K562 (cell line): ENCODE results near the gene CCDC33. TPM values are rescaled to one million over a fixed set of nuclear protein-coding genes. Genes with fewer than 3 reads are reported as not detected.
A peak's percentile ranks its signal among the peaks of the same experiment; 100 is the strongest.

Experiments used
- ATAC-seq: fragments of 200-7000 bp; cut with Tn5 transposase; 3 replicates; pipeline ENCODE4 v1.9.1; 2020; ENCODE audit warnings: moderate library complexity
- BruUV-seq: library from RNA; stranded (reverse); fragments of 400-500 nt; replicated peaks from 2 replicates; lab custom pipeline; 2021; lab: Mats Ljungman, UMichigan
- CTCF ChIA-PET: fragments of 300-600 bp; formaldehyde crosslinking; extraction: SDS; loops from one replicate; lab custom pipeline; 2021; ENCODE audit warnings: low intra/inter-chr PET ratio; lab: Yijun Ruan, JAX
- POLR2A ChIA-PET: fragments of 300-600, 350-650 bp; sonication (Branson Sonifier 250); formaldehyde crosslinking; extraction: SDS; loops from one replicate; lab custom pipeline; 2021; ENCODE audit warnings: antibody characterized with exemption, inconsistent platforms; lab: Yijun Ruan, JAX
- DNase-seq, 4 experiments: peaks; one replicate each; pipeline versions ENCODE4 v3.0.0 to v3.0.0-alpha.2; 2011 to 2018; ENCODE audit warnings: low spot score in 3 of 4, mixed read lengths in 3 of 4; ENCODE audit errors: extremely low read depth in 1 of 4
- FAIRE-seq: peaks from 2 replicates; lab custom pipeline; 2011; peaks lifted over from hg19 to GRCh38; lab: Jason Lieb, UNC
- H2AFZ ChIP-seq: 2 replicates; pipeline ENCODE4 v1.6.0; 2011; ENCODE audit warnings: low read depth, low read length, control low read depth, inconsistent platforms
- H3K27ac ChIP-seq: fragments of 200-600 bp; 3 replicates; pipeline ENCODE4 v1.8.0; 2011; ENCODE audit warnings: low read depth, mild to moderate bottlenecking, control low read depth, inconsistent platforms, low read length, moderate library complexity, mixed read lengths; ENCODE audit errors: extremely low read depth
- H3K27me3 ChIP-seq, 2 experiments: fragments of 300-600 bp in 1 of 2; 2 replicates in 1 of 2; 3 replicates in 1 of 2; pipeline versions ENCODE4 v1.6.0 to v1.8.0; 2011; ENCODE audit warnings: inconsistent platforms in 2 of 2, low read length in 2 of 2, mild to moderate bottlenecking in 1 of 2, mixed read lengths in 1 of 2, moderate library complexity in 1 of 2; ENCODE audit not compliant: control insufficient read depth in 2 of 2, insufficient read depth in 2 of 2
- H3K36me3 ChIP-seq: fragments of 300-600 bp; 3 replicates; pipeline ENCODE4 v1.8.0; 2011; ENCODE audit warnings: mild to moderate bottlenecking, low read length, inconsistent platforms; ENCODE audit not compliant: control insufficient read depth, insufficient read depth
- H3K4me1 ChIP-seq, 2 experiments: fragments of 200-600 bp in 1 of 2; replicated peaks in 1 of 2; 2 replicates in 1 of 2; 3 replicates in 1 of 2; pipeline versions ENCODE4 v1.5.1 to v1.8.0; 2011; ENCODE audit warnings: inconsistent platforms in 2 of 2, low read length in 2 of 2, mild to moderate bottlenecking in 1 of 2, mixed read lengths in 1 of 2, moderate library complexity in 1 of 2; ENCODE audit not compliant: control insufficient read depth in 2 of 2, insufficient read depth in 2 of 2
- H3K4me2 ChIP-seq: 2 replicates; pipeline ENCODE4 v1.6.1; 2011; ENCODE audit warnings: low read length, control low read depth, inconsistent platforms, mixed read lengths; ENCODE audit not compliant: insufficient read depth
- H3K4me3 ChIP-seq: fragments of 200-600 bp; sonication (generic), shearing (Covaris generic); 2 replicates; pipeline ENCODE4 v1.5.1; 2016; ENCODE audit warnings: control low read depth, inconsistent platforms
- H3K79me2 ChIP-seq: fragments of 200-600 bp; 3 replicates; pipeline ENCODE4 v1.8.0; 2011; ENCODE audit warnings: low read length, inconsistent platforms; ENCODE audit not compliant: control insufficient read depth, insufficient read depth
- H3K9ac ChIP-seq, 2 experiments: 2 replicates each; pipeline versions ENCODE4 v1.6.0 to v1.6.1; 2011; ENCODE audit warnings: low read depth in 2 of 2, low read length in 2 of 2, control low read depth in 1 of 2, inconsistent platforms in 1 of 2, mild to moderate bottlenecking in 1 of 2, mixed read lengths in 1 of 2; ENCODE audit not compliant: insufficient read depth in 1 of 2
- H3K9me1 ChIP-seq: one replicate; pipeline ENCODE4 v1.6.0; 2011; ENCODE audit warnings: inconsistent platforms, mild to moderate bottlenecking, low read length, moderate library complexity; ENCODE audit not compliant: control insufficient read depth, insufficient read depth
- H3K9me3 ChIP-seq: replicated peaks from 2 replicates; pipeline ENCODE4 v1.5.1; 2011; ENCODE audit warnings: low read depth, low read length, inconsistent platforms; ENCODE audit not compliant: control insufficient read depth, insufficient read depth
- H4K20me1 ChIP-seq: replicated peaks from 2 replicates; pipeline ENCODE4 v1.6.1; 2011; ENCODE audit warnings: low read length, inconsistent platforms, mixed read lengths; ENCODE audit not compliant: control insufficient read depth, insufficient read depth
- BACH1 ChIP-seq: fragments of 200-800 bp; sonication (Bioruptor generic); IDR thresholded peaks from 2 replicates; pipeline ENCODE4 v1.6.1; 2016; ENCODE audit warnings: missing genetic modification characterization, missing compliant biosample characterization
- BCOR ChIP-seq: fragments of 450-650 bp; IDR thresholded peaks from 2 replicates; pipeline ENCODE4 v1.6.1; 2016
- CEBPB ChIP-seq: fragments of 450-650 bp; IDR thresholded peaks from 2 replicates; pipeline ENCODE4 v1.6.1; 2016; ENCODE audit warnings: missing genetic modification characterization, missing compliant biosample characterization
- CEBPG ChIP-seq, 3 experiments: fragments of 200-800 bp in 1 of 3; sonication (Bioruptor generic) in 1 of 3; sonication (generic) in 1 of 3; formaldehyde crosslinking in 1 of 3; IDR thresholded peaks in 2 of 3; conservative IDR thresholded peaks in 1 of 3; 2 replicates each; pipeline versions ENCODE4 v1.6.1 to v1.8.0; 2016 to 2022; ENCODE audit warnings: missing compliant biosample characterization in 2 of 3, missing genetic modification characterization in 2 of 3, mild to moderate bottlenecking in 1 of 3, missing genetic modification reagents in 1 of 3
- ETV1 ChIP-seq: fragments of 450-650 bp; conservative IDR thresholded peaks from 2 replicates; pipeline ENCODE4 v1.6.1; 2016; ENCODE audit warnings: missing genetic modification characterization, control low read depth, low read depth, missing compliant biosample characterization
- ETV6 ChIP-seq, 3 experiments: fragments of 150-350 bp in 1 of 3; sonication (generic) in 1 of 3; formaldehyde crosslinking in 1 of 3; IDR thresholded peaks; 2 replicates each; pipeline versions ENCODE4 v1.6.1 to v1.8.0; 2014 to 2022; ENCODE audit warnings: borderline replicate concordance in 2 of 3, low read depth in 2 of 3, antibody characterized with exemption in 1 of 3, low read length in 1 of 3, mild to moderate bottlenecking in 1 of 3, missing genetic modification reagents in 1 of 3
- RBM25 ChIP-seq: fragments of 200-400 bp; formaldehyde crosslinking; IDR thresholded peaks from 2 replicates; pipeline ENCODE4 v1.6.1; 2018; ENCODE audit warnings: low read length, low read depth, moderate library complexity; ENCODE audit not compliant: severe bottlenecking
- WGBS: fragments of 100-300 bp; shearing (Covaris generic); methylation state at CpG from one replicate; pipeline ENCODE4 v1.1.6; 2016; ENCODE audit warnings: low coverage, mixed read lengths; ENCODE audit not compliant: insufficient coverage; ENCODE audit errors: missing lambda C conversion rate; 5-methylcytosine and 5-hydroxymethylcytosine counted together
- in situ Hi-C: fragments of 300-500 bp; cut with MboI; formaldehyde crosslinking; loops from 4 replicates; pipeline ENCODE4 v1.15.0; 2018; ENCODE audit warnings: inconsistent platforms, mixed read lengths
- intact Hi-C: fragments of 100-400 bp; cut with micrococcal nuclease; formaldehyde crosslinking; loops from 2 replicates; pipeline ENCODE4 v1.14.2; 2022
- polyA plus RNA-seq, 8 experiments: library from polyadenylated mRNA; depleted of rRNA in 4 of 8; stranded (reverse) in 5 of 8; unstranded in 3 of 8; fragments of >200 nt; fragmentation: Nextera tagmentation in 2 of 8; fragmentation: Illumina TruSeq in 1 of 8; extraction: Ambion mirVana in 2 of 8; extraction: Trizol in 1 of 8; gene quantifications; 2 replicates each; pipeline versions ENCODE4 v1.2.1 to v1.2.3, GENCODE V29; 2011 to 2014; ENCODE audit warnings: inconsistent platforms in 1 of 8, missing spikeins in 1 of 8
- total RNA-seq, 7 experiments: library from RNA; depleted of rRNA in 6 of 7; stranded (reverse); fragments of >200 nt in 6 of 7; fragmentation: Illumina TruSeq in 2 of 7; extraction: Trizol in 2 of 7; gene quantifications; 2 replicates each; pipeline versions ENCODE4 v1.2.1 to v1.2.3, GENCODE V29; 2011 to 2021; ENCODE audit warnings: low replicate concordance in 1 of 7
- TF ChIP-seq, protein P1 (sequence below): fragments of 450-650 bp; IDR thresholded peaks from 2 replicates; pipeline ENCODE4 v1.6.1; 2018; ENCODE audit not compliant: partially characterized antibody

CCDC33 gene
- total and polyA plus RNA-seq, 9 of the 15 experiments (the other 6 are each of a cell fraction or from before 2014, with no cell fraction given): 0.08 to 1.1 (median 0.15) TPM; not detected in 4

DNA sequence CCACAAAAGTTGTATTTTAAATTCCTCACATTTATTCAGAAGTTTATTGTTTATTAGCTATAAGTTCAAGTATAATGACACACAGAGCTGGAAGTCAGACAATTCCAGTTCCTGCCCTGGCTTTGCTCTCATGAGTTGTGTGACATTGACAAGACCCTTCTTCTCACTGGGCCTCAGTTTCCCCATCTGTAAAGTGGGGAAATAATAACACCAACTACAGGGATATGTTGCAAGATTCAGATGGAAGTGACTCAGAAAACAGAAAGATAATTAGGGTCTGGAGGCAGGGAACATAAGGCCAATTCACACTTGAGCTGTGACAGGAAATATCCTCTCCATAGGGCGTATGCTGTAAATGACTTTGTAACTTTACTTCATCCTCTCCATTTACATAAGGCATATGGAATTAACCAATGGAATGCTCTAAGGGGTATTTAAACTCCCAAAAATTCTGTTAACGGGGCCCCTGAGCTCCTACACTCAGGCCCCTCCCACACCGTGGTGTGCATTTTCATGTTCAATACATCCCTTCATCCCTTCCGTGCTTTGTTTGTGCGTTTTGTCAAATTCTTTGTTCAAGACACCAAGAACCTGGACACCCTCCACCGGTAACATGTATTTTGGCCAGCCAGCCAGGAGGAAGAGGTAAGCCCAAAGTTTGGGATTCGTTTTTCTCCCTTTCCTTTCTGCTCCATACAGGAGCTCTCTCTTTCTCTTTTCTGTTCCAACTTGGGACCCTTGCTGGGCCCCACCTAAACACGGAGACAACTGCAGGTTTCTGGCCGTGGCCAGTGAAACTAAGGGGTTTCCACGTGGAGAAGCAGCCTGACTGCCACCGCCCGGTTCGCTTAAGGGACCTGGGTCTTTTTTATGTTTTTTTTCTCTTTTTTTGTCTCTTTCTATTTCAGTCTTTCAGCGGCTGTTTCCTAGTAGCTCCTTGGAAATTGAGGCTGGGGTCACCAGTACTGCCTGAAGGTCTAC is 114.5 kb downstream of the CCDC33 start:
- no TSS peak for BruUV-seq
- WGBS: 5% methylated on average over 12 of the region's 14 CpGs
- H3K27ac ChIP-seq: no peak overlapping the region
- H3K4me1 ChIP-seq: no peaks in the 10 kb centered on the region
- intact Hi-C loops (no loop called here), in situ Hi-C loops (no loop called here)
- no peak for ATAC-seq
- H3K9me3 ChIP-seq: no peaks in the 10 kb centered on the region
- no peak overlapping the region for H3K4me3 ChIP-seq
- peaks cover 6 to 17% of the 10 kb centered on the region in 2 experiments; a peak in 4 of 5 replicates for H3K27me3 ChIP-seq
- no peak for FAIRE-seq
- peak overlapping the region; percentile 44 for H2AFZ ChIP-seq
- no peaks in the 10 kb centered on the region for H4K20me1 ChIP-seq
- CTCF ChIA-PET: no interaction called here
- no peaks in the 10 kb centered on the region for H3K79me2 ChIP-seq
- no peak overlapping the region for H3K9ac ChIP-seq
- H3K36me3 ChIP-seq: no peaks in the 10 kb centered on the region
- no peak for DNase-seq
- no peak overlapping the region for H3K4me2 ChIP-seq
- no peak for TF ChIP-seq CEBPG (CRISPR knock-in tag; IDR thresholded peaks at IDR 0.05)
- peak; percentile 26 to 83; a peak in 3 of 4 replicates for TF ChIP-seq CEBPG (tag; conservative IDR thresholded peaks at IDR 0.05 in 1 of 2, IDR thresholded peaks at IDR 0.05 in 1 of 2)
- TF ChIP-seq ETV6 (IDR thresholded peaks at IDR 0.05; ENCODE audit: borderline replicate concordance in 1 of 2, low read depth in 2 of 2, low read length in 1 of 2): no peak
- TF ChIP-seq ETV6 (CRISPR knock-in tag; IDR thresholded peaks at IDR 0.05; ENCODE audit: borderline replicate concordance): no peak
- TF ChIP-seq RBM25: peak; percentile 66
- TF ChIP-seq BACH1: no peak
- TF ChIP-seq ETV1: 0 out of 2 replicates have a peak, but pooled peaks have one; percentile 24
- TF ChIP-seq, protein P1, sequence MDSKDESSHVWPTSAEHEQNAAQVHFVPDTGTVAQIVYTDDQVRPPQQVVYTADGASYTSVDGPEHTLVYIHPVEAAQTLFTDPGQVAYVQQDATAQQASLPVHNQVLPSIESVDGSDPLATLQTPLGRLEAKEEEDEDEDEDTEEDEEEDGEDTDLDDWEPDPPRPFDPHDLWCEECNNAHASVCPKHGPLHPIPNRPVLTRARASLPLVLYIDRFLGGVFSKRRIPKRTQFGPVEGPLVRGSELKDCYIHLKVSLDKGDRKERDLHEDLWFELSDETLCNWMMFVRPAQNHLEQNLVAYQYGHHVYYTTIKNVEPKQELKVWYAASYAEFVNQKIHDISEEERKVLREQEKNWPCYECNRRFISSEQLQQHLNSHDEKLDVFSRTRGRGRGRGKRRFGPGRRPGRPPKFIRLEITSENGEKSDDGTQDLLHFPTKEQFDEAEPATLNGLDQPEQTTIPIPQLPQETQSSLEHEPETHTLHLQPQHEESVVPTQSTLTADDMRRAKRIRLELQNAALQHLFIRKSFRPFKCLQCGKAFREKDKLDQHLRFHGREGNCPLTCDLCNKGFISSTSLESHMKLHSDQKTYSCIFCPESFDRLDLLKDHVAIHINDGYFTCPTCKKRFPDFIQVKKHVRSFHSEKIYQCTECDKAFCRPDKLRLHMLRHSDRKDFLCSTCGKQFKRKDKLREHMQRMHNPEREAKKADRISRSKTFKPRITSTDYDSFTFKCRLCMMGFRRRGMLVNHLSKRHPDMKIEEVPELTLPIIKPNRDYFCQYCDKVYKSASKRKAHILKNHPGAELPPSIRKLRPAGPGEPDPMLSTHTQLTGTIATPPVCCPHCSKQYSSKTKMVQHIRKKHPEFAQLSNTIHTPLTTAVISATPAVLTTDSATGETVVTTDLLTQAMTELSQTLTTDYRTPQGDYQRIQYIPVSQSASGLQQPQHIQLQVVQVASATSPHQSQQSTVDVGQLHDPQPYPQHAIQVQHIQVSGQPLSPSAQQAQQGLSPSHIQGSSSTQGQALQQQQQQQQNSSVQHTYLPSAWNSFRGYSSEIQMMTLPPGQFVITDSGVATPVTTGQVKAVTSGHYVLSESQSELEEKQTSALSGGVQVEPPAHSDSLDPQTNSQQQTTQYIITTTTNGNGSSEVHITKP: peak; percentile 58
- peak; percentile 83 for TF ChIP-seq CEBPB (tag)
- TF ChIP-seq BCOR: peak; percentile 50; the same call in 1 of the 2 replicates
- H3K9me1 ChIP-seq: no peaks in the 10 kb centered on the region
- POLR2A ChIA-PET: interaction anchor here (0.6 to 1.0 kb wide), 3 partner anchors 10 to 1064 kb away, joined by 3 to 4 read pairs (median 3); no protein-coding TSS in a partner anchor
